ENCODE results near the gene HIVEP1. TPM values are rescaled to one million over a fixed set of nuclear protein-coding genes. Genes with fewer than 3 reads are reported as not detected.

Gene HIVEP1
- total RNA-seq, 1 experiment from 2014 or later = 16.7 TPM

- CTCF ChIA-PET = no interaction called here
- no peak overlapping the region for H3K4me3 ChIP-seq (ENCODE audit: low read depth in 2 of 2, low read length in 2 of 2)
- POLR2A ChIA-PET = no interaction called here
- no peaks in the 10 kb centered on the region for H3K36me3 ChIP-seq (ENCODE audit: control insufficient read depth, insufficient read depth, low read length)
- no peaks in the 10 kb centered on the region for H3K9me3 ChIP-seq (ENCODE audit: control insufficient read depth, insufficient read depth, low read depth, low read length)
- H3K4me1 ChIP-seq (ENCODE audit: control insufficient read depth, insufficient read depth, low read length) = peaks cover 4% of the 10 kb centered on the region
- no peaks in the 10 kb centered on the region for H3K27me3 ChIP-seq (ENCODE audit: control insufficient read depth, insufficient read depth, low read length)
- DNase-seq (ENCODE audit: low read depth, low spot score) (no peak), ATAC-seq (no peak)
- BruUV-seq (replicated peaks) = no TSS peak
- no peak for TF ChIP-seq REST (IDR thresholded peaks at IDR 0.05; ENCODE audit: insufficient read depth in 1 of 2, low read depth in 2 of 2, low read length in 1 of 2)
- TF ChIP-seq TCF7L2 (IDR thresholded peaks at IDR 0.05; ENCODE audit: low read depth, low read length) = no peak
- no peak for TF ChIP-seq POLR2AphosphoS5 (IDR thresholded peaks at IDR 0.05; ENCODE audit: low read depth, low read length)
- no peak for TF ChIP-seq SIN3A (IDR thresholded peaks at IDR 0.05; ENCODE audit: borderline replicate concordance, insufficient read depth, low read depth, low read length)
- TF ChIP-seq CTCF (IDR thresholded peaks at IDR 0.05) = no peak
- intact Hi-C loops (cut with micrococcal nuclease; ENCODE audit: unreplicated experiment) (no loop called here), in situ Hi-C loops (cut with HindIII; ENCODE audit: low pct_unique_long_range_greater_than_20kb, low sequenced_read_pairs) (no loop called here)
- H3K27ac ChIP-seq (ENCODE audit: low read length) = no peak overlapping the region
Observed at GRCh38 chr6:12062605-12063004, 50.5 kb downstream of the HIVEP1 start.

- Histone ChIP-seq H3K4me1 (ENCODE audit: control insufficient read depth, insufficient read depth, low read length) (peaks cover 4% of the 10 kb centered on the region), H3K36me3 (ENCODE audit: control insufficient read depth, insufficient read depth, low read length) (no peaks in the 10 kb centered on the region), H3K27ac (ENCODE audit: low read length) (no peak overlapping the region), H3K9me3 (ENCODE audit: control insufficient read depth, insufficient read depth, low read depth, low read length) (no peaks in the 10 kb centered on the region), H3K27me3 (ENCODE audit: control insufficient read depth, insufficient read depth, low read length) (no peaks in the 10 kb centered on the region), H3K4me3 (ENCODE audit: low read depth in 2 of 2, low read length in 2 of 2) (no peak overlapping the region)
- no TSS peak for BruUV-seq (replicated peaks)
- CTCF ChIA-PET = no interaction called here
- POLR2A ChIA-PET = no interaction called here
- DNase-seq (ENCODE audit: low read depth, low spot score) = no peak
- no peak for ATAC-seq
- in situ Hi-C loops (cut with HindIII; ENCODE audit: low pct_unique_long_range_greater_than_20kb, low sequenced_read_pairs) (no loop called here), intact Hi-C loops (cut with micrococcal nuclease; ENCODE audit: unreplicated experiment) (no loop called here)
- TF ChIP-seq REST (IDR thresholded peaks at IDR 0.05; ENCODE audit: insufficient read depth in 1 of 2, low read depth in 2 of 2, low read length in 1 of 2) (no peak), SIN3A (IDR thresholded peaks at IDR 0.05; ENCODE audit: borderline replicate concordance, insufficient read depth, low read depth, low read length) (no peak)
Observed at GRCh38 chr6:12064131-12064530, 52.0 kb downstream of the HIVEP1 start.

All from Panc1 (cell line).